Suppressor macrophage treated with lipopolysaccharide for 4 hours (primary cell): ENCODE measurements around the gene ISLR.

ENCODE experiments used
- DNase-seq: peaks from one replicate; pipeline ENCODE4 v3.0.0-alpha.2; 2020

Gene ISLR, protein sequence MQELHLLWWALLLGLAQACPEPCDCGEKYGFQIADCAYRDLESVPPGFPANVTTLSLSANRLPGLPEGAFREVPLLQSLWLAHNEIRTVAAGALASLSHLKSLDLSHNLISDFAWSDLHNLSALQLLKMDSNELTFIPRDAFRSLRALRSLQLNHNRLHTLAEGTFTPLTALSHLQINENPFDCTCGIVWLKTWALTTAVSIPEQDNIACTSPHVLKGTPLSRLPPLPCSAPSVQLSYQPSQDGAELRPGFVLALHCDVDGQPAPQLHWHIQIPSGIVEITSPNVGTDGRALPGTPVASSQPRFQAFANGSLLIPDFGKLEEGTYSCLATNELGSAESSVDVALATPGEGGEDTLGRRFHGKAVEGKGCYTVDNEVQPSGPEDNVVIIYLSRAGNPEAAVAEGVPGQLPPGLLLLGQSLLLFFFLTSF

DNA sequence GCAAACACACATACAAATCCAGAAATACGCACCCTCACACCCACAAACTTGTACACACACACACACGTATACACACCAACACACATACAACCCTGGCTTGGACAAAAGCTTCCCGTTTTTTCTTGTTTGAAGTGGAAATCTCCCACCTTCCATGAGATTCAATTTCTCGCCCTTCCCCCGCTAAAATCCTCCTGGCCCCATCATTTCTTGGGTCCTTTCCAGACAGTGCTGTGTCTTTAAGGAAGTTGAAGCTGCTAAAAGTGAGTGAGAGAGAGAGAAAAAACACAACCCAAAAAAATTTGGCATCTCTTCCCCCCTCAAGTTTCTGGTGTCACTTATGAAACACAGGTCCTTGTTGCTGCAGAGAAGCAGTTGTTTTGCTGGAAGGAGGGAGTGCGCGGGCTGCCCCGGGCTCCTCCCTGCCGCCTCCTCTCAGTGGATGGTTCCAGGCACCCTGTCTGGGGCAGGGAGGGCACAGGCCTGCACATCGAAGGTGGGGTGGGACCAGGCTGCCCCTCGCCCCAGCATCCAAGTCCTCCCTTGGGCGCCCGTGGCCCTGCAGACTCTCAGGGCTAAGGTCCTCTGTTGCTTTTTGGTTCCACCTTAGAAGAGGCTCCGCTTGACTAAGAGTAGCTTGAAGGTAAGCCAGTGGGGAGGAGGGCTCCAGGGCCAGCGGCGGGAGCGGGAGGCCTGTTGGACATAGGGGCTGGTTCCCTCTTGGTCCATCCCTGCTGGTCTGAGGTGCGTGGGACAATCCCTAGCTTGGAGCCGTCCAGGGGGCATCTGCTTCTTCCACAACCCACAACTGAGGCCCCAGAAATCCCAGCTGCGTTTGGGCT lies at the start of gene ISLR:
Gene ISLR, plus strand, starts transcription at position 331 of the 839 bp plus-strand sequence. CDS start 1,149 bp downstream, outside the sequence.
- no peak for DNase-seq

DNA sequence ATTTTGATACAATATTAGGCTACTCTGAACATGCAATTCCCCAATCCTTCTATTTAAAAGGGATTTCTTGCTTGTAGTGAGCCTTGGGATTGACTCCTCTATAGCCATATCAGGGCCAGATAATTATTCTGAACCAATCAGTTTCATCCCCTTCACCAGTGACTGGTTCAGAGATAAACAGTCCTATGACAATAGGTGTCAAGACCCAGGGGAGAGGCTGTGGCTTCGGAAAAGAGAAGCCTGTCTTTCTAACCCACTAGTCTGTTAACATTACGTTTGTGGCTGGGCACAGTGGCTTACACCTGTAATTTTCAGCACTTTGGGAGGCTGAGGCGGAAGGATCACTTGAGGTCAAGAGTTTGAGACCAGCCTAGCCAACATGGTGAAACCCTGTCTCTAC lies 49.3 kb upstream of the ISLR start:
- DNase-seq: no peak

DNA sequence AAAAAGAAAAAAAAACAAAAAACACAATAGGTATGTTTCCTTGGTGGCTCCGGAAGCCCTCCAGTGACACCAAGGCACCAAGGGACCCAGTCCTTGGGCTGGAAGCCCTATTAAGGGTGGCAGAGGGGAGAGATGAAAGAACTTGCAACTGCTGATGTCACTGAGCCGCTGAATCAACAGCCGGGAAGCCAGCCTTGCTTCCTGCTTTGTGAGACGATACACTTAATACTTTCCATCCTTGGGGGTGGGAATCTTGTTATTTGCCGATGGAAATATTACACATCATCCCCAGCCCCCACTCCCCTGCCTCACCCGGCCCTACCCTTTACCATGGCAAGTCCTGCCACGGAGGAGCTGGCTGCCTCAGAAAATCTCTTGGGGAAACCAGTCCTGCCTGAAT lies 48.8 kb upstream of the ISLR start:
- no peak for DNase-seq

DNA sequence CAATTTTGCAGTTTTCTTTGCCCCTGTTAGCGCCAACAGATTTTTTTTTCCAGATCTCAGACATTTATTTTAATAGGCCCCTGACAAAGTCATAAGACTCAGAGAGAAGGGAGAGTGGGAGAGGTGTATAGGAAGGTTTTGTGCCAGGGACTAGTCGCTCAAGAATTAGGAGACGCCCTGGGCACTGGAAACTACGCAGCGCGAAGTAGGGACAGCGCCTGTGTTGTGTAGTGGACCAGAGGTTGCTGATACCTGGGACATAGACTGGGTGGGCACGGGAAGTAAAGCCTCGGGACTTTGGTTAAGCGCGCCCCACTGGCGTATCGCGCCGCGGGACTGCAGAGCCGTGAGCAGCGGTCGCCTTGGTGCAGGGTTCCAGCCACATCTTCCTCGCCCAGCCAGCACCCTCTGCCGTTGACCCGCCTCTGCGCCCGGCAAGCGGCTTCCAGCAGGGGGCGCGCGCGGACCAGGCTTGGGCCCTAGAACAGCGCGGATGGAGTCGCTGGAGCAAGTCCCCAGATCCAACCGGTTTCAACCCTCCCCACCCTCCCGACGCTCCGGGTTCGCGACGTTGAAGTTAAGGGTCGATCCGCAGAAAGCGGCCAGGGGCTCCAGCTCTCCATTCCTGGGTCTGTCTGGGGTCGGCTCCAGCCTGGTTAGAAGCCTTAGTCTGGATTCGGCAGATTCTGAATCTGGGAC lies 46.1 kb upstream of the ISLR start:
- DNase-seq: peak; percentile 92

DNA sequence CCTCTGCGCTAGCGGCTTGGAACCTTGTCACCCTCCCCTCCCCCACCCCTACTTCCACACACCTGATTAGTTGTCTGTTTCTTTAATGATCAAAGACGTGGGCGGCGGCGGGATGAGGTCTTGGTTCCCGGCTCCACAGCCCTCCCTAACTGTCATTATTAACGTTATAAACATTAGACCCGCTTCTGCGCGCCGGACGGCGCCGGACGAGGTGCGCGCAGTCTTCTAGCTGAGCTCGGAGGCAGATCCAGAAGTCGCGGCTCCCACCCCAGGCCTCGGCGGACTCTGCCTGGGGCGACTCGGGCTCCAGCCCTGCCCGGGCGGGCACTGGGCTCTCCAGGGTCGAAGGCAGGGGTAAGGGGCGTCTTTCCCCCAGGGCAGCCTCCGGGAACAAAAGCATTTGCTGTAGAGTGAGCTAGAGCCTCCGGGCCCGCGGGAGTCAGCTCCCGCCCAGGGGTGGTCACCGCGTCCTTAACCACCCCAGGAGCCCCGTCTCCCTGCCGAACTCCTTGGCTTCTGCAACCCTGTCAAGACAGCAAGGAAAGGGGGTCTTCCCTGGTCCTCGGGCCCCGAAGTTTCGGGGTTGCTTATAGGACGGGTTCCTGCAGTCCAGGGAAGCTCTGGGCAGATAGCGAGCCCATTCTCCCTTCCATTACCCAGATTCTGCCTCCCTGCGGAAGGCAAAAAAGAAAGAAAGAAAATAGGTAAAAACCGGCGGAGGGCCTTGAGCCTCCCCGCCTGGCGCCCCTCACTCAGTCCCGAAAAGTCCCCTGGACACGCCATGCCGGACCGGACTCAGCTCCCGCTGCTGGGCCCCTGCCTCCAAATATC lies 45.3 kb upstream of the ISLR start:
- no peak for DNase-seq

DNA sequence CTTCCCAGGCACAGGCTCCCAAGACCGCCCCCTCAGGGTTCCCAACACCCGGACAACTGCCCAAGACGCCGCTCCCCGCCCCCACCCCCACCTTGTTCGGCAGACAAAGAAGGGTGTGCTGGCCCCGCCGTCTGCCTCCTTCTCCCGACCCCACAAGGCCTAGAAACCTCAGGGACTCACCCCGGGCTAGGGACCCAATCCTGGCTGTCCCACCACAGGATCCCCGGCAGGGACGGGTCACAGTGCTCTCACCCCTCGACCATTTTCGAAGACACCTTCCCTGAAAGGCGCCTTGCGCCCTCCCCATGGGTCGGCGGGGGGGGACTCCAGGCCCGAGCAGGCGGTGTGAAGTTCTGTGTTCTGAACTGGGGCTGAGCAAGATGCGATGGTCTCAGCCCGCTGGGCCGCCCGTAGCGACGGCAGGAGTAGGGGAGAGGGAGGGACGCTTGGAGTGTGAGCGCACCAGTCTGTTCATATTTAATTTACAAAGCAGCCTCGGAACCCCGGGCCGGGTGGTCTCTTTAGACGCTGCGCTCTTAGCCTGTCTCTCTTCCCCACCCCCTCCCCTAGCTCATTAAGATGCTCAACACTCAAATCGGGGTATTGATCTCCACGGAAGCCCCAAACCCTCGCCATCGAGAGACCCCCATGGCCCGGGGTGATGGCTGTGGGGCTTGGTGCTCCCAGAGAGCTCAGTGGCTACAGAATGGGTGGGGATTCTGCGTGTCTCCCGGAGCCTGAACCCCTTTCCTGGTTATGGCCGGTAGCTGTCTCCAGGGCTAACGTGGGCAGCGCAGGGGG lies 44.5 kb upstream of the ISLR start:
- no peak for DNase-seq

DNA sequence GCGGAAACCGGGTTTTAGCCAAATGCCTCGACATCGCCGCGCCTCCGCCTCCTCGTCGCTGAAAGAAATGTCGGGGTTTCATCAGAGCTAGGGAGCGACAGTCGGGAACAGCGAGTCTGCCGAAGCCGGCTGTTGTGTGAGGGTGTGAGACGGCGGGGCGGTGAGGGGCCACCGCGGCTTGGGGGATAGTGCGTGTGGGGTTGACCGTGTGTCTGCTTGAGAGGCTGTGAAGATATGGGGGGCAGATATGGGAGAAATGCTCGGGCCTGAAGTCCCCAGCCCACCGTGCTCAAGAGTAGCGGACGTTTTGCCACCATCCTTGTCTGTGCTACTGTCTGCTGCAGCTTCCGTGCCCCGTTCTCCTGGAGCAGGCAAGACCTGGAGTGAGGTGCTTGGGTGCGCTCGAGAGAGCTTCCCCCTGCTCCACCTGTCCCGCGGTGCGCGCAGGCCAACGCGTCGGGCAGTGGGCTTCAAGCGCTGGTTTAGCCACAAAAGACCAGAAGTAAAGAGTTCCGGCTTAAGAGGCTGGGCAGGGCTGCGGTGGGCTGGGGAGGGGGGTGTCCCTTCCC lies 43.8 kb upstream of the ISLR start:
- no peak for DNase-seq

DNA sequence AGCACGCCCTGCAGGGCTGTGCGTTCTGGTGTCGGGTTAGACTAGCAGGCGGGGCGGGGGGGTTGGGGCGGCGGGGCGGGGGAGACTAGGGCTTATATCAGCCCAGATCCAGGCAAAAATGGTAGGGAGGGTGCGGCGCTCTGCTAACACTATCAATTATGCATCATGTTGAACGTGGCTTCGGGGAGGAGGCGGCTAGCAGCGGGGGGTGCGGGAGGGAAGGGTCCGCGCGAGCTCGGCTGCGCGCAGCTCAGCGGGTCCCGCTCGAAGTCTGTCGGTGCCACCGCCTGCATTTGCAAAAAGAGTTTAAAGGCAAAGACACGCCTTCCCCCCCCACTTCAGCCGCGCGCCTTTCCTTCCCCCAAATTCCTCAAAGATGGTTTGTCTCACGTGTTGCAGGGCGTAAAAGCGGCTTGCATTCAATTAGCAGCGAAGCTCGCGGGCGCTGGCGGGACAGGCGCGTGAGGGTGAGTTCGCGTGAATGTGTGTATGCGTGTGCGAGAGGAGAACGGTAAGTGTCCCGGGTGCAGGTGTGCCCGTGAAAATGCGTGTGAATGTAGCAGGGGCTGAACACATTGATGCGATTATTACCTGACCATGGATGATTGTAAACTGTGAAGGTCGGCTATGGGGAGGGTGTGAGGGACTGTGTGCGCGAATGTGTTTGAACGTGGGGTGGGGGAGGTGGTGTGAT lies 43.2 kb upstream of the ISLR start, which contains the start of gene ISLR2:
Gene ISLR2, plus strand, starts transcription at position 432 of the 694 bp plus-strand sequence. CDS start 2,169 bp downstream, outside the sequence.
- DNase-seq: no peak

DNA sequence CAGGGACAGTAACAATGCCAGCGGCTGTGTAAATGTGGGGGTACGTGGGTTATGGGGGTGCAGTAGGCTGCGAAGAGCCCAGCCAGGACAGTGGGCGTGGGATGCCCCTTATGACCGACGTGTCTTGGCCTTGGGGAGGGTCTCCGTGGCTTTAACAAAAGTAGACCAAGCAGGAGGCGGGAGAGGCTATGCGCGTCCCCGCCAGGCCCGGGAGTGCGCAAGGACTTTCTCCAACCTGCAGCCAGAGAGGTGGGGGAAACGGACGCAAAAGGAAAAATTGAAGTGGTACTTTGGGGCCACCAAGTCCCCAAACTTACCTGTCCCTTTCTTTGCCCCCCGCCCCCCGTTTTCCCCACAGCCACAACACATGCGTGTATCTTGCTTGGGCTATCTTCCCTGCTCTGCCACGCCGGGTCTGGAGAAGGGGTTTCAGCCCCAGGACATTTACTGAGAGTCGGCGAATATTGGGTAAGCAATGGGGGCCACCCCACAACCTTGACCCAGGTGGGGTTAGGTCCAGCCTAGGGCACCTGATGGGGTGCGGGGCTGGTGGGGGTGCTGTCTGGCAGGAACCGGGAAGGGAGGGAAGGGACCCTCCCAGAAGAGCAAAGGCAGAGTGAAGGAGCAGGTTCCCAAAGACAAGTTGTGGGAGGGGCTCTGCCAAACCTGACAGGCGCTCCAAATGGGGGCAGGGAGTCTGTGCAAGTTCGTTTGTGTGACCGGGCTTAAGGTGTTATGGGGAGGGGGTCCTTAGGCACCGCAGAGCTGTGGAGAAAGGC lies 42.5 kb upstream of the ISLR start:
- DNase-seq: no peak

DNA sequence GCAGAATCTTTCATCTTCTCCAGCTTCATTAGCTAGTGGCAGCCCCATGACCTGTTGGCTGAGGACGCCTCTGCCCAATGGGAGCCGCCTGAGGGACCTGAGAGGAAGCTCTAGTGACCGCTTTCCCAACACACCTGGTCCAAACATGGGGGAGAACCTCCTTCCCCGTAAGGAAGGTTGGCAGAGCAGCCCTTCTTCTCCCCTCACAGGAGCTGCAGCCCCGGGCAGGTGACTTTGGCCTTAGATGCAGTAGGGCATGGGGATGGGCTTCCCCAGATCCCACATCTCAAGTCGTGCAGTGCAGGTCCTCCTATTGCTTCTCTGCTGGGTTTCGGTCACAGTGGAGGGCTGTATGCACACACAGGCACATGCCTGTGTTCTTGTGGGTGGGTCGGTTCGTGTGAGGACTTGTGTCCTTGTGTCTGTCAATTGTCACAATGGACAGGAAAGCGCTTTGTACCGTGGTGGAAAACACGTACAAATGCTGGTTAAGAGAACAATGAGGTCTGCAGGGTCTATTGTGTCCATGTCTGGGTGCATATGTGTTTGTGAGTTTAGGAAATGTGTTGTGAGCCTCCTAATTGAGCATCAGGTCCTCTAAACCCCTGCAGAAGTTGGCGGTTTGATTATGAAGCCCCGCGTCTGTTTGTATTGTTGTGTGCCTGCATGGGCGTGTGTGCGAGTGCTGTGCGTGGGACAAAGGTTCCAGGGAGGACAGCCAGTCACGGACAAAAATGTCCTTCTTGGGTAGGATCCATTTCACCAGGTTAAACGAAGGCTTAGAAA lies 41.7 kb upstream of the ISLR start:
- DNase-seq: no peak

DNA sequence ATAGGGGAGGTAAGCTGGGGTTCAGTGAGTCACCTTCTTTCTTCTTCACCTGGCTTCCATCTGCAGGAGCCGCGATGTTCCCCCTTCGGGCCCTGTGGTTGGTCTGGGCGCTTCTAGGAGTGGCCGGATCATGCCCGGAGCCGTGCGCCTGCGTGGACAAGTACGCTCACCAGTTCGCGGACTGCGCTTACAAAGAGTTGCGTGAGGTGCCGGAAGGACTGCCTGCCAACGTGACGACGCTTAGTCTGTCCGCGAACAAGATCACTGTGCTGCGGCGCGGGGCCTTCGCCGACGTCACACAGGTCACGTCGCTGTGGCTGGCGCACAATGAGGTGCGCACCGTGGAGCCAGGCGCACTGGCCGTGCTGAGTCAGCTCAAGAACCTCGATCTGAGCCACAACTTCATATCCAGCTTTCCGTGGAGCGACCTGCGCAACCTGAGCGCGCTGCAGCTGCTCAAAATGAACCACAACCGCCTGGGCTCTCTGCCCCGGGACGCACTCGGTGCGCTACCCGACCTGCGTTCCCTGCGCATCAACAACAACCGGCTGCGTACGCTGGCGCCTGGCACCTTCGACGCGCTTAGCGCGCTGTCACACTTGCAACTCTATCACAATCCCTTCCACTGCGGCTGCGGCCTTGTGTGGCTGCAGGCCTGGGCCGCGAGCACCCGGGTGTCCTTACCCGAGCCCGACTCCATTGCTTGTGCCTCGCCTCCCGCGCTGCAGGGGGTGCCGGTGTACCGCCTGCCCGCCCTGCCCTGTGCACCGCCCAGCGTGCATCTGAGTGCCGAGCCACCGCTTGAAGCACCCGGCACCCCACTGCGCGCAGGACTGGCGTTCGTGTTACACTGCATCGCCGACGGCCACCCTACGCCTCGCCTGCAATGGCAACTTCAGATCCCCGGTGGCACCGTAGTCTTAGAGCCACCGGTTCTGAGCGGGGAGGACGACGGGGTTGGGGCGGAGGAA lies 40.5 kb upstream of the ISLR start:
- no peak for DNase-seq

DNA sequence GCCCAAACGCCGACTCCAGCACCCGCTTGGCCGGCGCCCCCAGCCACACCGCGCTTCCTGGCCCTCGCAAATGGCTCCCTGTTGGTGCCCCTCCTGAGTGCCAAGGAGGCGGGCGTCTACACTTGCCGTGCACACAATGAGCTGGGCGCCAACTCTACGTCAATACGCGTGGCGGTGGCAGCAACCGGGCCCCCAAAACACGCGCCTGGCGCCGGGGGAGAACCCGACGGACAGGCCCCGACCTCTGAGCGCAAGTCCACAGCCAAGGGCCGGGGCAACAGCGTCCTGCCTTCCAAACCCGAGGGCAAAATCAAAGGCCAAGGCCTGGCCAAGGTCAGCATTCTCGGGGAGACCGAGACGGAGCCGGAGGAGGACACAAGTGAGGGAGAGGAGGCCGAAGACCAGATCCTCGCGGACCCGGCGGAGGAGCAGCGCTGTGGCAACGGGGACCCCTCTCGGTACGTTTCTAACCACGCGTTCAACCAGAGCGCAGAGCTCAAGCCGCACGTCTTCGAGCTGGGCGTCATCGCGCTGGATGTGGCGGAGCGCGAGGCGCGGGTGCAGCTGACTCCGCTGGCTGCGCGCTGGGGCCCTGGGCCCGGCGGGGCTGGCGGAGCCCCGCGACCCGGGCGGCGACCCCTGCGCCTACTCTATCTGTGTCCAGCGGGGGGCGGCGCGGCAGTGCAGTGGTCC lies 39.7 kb upstream of the ISLR start:
- no peak for DNase-seq

DNA sequence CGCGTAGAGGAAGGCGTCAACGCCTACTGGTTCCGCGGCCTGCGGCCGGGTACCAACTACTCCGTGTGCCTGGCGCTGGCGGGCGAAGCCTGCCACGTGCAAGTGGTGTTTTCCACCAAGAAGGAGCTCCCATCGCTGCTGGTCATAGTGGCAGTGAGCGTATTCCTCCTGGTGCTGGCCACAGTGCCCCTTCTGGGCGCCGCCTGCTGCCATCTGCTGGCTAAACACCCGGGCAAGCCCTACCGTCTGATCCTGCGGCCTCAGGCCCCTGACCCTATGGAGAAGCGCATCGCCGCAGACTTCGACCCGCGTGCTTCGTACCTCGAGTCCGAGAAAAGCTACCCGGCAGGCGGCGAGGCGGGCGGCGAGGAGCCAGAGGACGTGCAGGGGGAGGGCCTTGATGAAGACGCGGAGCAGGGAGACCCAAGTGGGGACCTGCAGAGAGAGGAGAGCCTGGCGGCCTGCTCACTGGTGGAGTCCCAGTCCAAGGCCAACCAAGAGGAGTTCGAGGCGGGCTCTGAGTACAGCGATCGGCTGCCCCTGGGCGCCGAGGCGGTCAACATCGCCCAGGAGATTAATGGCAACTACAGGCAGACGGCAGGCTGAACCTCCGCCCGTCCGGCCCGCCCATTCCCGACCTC lies 39.0 kb upstream of the ISLR start:
- DNase-seq: peak; percentile 76

DNA sequence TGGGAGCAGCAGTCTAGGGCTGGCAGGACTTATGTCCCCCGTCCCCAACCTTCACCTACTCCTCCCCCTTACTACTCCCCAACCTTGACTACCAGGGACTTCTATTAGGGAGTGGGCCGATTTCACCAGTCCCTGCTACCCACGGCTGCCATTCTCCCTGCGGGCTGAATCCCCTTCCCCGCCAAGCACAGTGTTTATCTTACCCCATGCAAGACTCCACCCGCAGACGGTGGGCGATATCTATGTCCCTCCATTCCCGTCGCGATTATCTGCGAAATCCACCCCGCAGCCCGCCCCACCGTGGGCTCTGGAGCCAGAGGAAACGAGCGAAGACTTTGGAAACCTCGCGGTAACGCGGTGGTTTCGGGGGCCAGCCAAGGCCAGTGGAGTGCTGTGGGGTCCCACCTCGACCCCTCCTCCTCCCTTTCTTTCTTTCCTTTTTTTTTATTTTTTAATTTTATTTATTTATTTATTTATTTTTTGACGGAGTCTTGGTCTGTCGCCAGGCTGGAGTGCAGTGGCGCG lies 38.4 kb upstream of the ISLR start:
- DNase-seq: no peak

DNA sequence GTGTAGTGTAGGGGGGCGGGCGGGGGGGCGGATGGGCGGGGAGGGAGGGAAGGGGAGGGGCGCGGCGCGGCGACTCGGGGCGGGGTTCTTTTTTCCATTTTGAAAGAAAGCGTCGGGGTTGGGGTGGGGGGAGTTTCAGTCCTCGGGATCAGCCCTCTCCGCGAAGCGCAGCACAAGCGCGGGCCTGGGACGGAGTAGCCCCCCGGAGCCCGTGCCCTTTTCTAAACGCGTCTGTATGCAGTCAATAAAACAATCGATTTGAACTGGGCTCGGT lies 37.0 kb upstream of the ISLR start:
- DNase-seq: no peak

DNA sequence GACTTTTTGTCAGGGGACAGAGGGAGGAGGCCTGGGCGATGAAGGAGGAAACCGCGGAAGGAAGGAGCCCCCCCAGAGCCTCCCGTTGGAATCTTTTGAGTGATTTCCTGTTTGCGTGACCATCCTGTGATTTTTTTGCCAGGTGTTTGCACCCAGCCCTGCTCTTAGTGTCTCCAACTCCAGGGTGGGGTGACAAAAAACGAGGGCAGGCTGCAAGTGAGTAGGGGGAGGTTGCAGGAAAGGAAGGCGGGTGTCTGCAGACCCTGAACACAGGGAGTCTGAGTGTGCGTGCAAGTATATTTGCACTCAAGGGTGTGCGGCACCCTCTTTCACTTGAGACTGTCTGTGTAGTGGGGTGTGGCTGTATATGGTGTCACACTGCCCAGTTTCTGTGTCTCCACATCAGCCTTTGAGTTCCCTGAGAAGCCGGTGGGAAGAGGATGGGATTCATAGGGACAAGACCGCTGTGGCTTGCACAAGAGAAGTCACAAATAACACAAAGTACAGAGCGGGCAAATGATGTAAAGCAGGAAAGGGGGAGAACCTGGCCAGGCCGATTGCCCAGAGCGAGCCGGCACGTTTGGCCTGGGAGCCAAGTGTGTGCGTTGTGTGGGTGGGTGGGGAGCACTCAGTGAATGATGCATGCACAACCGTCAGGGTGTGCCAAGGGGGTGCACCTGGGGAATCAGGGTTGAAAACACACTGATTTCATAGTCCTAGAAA lies 36.5 kb upstream of the ISLR start:
- DNase-seq: no peak
